Endothelial cell of umbilical vein (primary cell): ENCODE measurements around the gene WRAP53. TPM values are rescaled to one million over a fixed set of nuclear protein-coding genes. Genes with fewer than 3 reads are reported as not detected.

ENCODE experiments used
- BruUV-seq: library from RNA; stranded (reverse); fragments of 400-500 nt; replicated peaks from 2 replicates; lab custom pipeline; 2021; lab: Mats Ljungman, UMichigan
- CTCF ChIA-PET: fragments of 300-600, 350-600 bp; sonication (Branson Sonifier 250); formaldehyde crosslinking; loops from one replicate; lab custom pipeline; 2021; ENCODE audit warnings: antibody characterized with exemption, inconsistent platforms; lab: Charles Lee
- POLR2A ChIA-PET: fragments of 300-600, 350-600 bp; sonication (Branson Sonifier 250); formaldehyde crosslinking; loops from one replicate; lab custom pipeline; 2021; ENCODE audit warnings: antibody characterized with exemption, inconsistent platforms; lab: Charles Lee
- DNase-seq: peaks from one replicate; pipeline ENCODE4 v3.0.0-alpha.2; 2011; ENCODE audit warnings: low read depth, low spot score
- FAIRE-seq: peaks from 2 replicates; lab custom pipeline; 2011; peaks lifted over from hg19 to GRCh38; lab: Jason Lieb, UNC
- H2AFZ ChIP-seq: 2 replicates; pipeline ENCODE4 v1.6.0; 2012; ENCODE audit warnings: low read depth, low read length, control low read depth, inconsistent platforms
- H3K27ac ChIP-seq: 2 replicates; pipeline ENCODE4 v1.5.1; 2011; ENCODE audit warnings: low read depth, mild to moderate bottlenecking, control low read depth, low read length, moderate library complexity; ENCODE audit not compliant: insufficient read depth
- H3K27me3 ChIP-seq, 2 experiments: 2 replicates each; pipeline versions ENCODE4 v1.6.0 to v1.6.1; 2011; ENCODE audit warnings: low read length in 2 of 2, mixed read lengths in 1 of 2; ENCODE audit not compliant: control insufficient read depth in 2 of 2, insufficient read depth in 2 of 2
- H3K36me3 ChIP-seq, 2 experiments: 2 replicates in 1 of 2; 3 replicates in 1 of 2; pipeline ENCODE4 v1.5.1; 2011; ENCODE audit warnings: low read length in 2 of 2, mild to moderate bottlenecking in 1 of 2, moderate library complexity in 1 of 2; ENCODE audit not compliant: control insufficient read depth in 2 of 2, insufficient read depth in 2 of 2; ENCODE audit errors: extremely low read depth in 1 of 2
- H3K4me1 ChIP-seq: 3 replicates; pipeline ENCODE4 v1.5.1; 2011; ENCODE audit warnings: mild to moderate bottlenecking, low read length; ENCODE audit not compliant: control insufficient read depth, insufficient read depth; ENCODE audit errors: extremely low read depth
- H3K4me2 ChIP-seq: 2 replicates; pipeline ENCODE4 v1.6.1; 2011; ENCODE audit warnings: low read length, control low read depth, mixed read lengths; ENCODE audit not compliant: insufficient read depth
- H3K4me3 ChIP-seq, 3 experiments: fragments of 200-600 bp in 1 of 3; sonication (generic), shearing (Covaris generic) in 1 of 3; replicated peaks in 1 of 3; 2 replicates each; pipeline ENCODE4 v1.5.1; 2011 to 2016; ENCODE audit warnings: control low read depth in 3 of 3, low read length in 3 of 3, mild to moderate bottlenecking in 2 of 3, inconsistent platforms in 1 of 3, low read depth in 1 of 3, moderate library complexity in 1 of 3; ENCODE audit not compliant: insufficient read depth in 1 of 3
- H3K79me2 ChIP-seq: 2 replicates; pipeline ENCODE4 v1.6.0; 2012; ENCODE audit warnings: low read length, inconsistent platforms; ENCODE audit not compliant: control insufficient read depth, insufficient read depth
- H3K9ac ChIP-seq: replicated peaks from 2 replicates; pipeline ENCODE3; 2011; ENCODE audit warnings: low read length, control low read depth; ENCODE audit not compliant: insufficient read depth; ENCODE audit errors: extremely low read depth
- H3K9me1 ChIP-seq: replicated peaks from 3 replicates; pipeline ENCODE4 v1.6.0; 2011; ENCODE audit warnings: mild to moderate bottlenecking, low read length; ENCODE audit not compliant: control insufficient read depth, insufficient read depth; ENCODE audit errors: extremely low read depth
- H3K9me3 ChIP-seq: replicated peaks from 2 replicates; pipeline ENCODE4 v1.5.1; 2012; ENCODE audit warnings: low read length, inconsistent platforms; ENCODE audit not compliant: control insufficient read depth, insufficient read depth
- H4K20me1 ChIP-seq: replicated peaks from 2 replicates; pipeline ENCODE3; 2011; ENCODE audit warnings: mild to moderate bottlenecking, low read length; ENCODE audit not compliant: control insufficient read depth, insufficient read depth; ENCODE audit errors: extremely low read depth
- EZH2 ChIP-seq: IDR thresholded peaks from 2 replicates; pipeline ENCODE4 v1.6.1; 2012; ENCODE audit warnings: borderline replicate concordance, low read depth, mild to moderate bottlenecking, moderate library complexity, low read length, inconsistent platforms; ENCODE audit not compliant: severe bottlenecking
- FOS ChIP-seq: IDR thresholded peaks from 2 replicates; pipeline ENCODE4 v1.6.1; 2011; ENCODE audit warnings: mild to moderate bottlenecking, low read length, moderate library complexity, borderline replicate concordance; ENCODE audit not compliant: insufficient read depth
- GATA2 ChIP-seq: IDR thresholded peaks from 2 replicates; pipeline ENCODE4 v1.7.0; 2011; ENCODE audit warnings: low read depth, mild to moderate bottlenecking, moderate library complexity, mixed read lengths, low read length; ENCODE audit not compliant: insufficient read length, insufficient read depth
- JUN ChIP-seq: IDR thresholded peaks from 2 replicates; pipeline ENCODE4 v1.6.1; 2011; ENCODE audit warnings: borderline replicate concordance, low read depth; ENCODE audit not compliant: insufficient read length, insufficient read depth
- MYC ChIP-seq: IDR thresholded peaks from one replicate; pipeline ENCODE4 v1.6.1; 2011; ENCODE audit warnings: mild to moderate bottlenecking, low read depth, low read length
- POLR2A ChIP-seq: IDR thresholded peaks from 2 replicates; pipeline ENCODE4 v1.6.1; 2012; ENCODE audit warnings: low read depth, mild to moderate bottlenecking, control low read depth, low read length
- POLR2AphosphoS5 ChIP-seq: IDR thresholded peaks from 2 replicates; pipeline ENCODE4 v1.6.1; 2012; ENCODE audit warnings: low read depth, mild to moderate bottlenecking, control low read depth, low read length, moderate library complexity; ENCODE audit not compliant: insufficient read depth
- dilution Hi-C: fragments of 300-500 bp; cut with MboI; formaldehyde crosslinking; loops from one replicate; pipeline ENCODE4 v1.15.0; 2019; ENCODE audit warnings: low sequenced_read_pairs; ENCODE audit not compliant: extremely low pct_ligation_motif_present
- intact Hi-C: fragments of 100-400 bp; cut with micrococcal nuclease; formaldehyde crosslinking; loops from one replicate; pipeline ENCODE4 v1.10.0; 2022
- polyA plus RNA-seq, 4 experiments: library from polyadenylated mRNA; depleted of rRNA in 3 of 4; stranded (reverse) in 3 of 4; unstranded in 1 of 4; fragments of >200 nt; gene quantifications; 2 replicates each; pipeline versions ENCODE4 v1.2.1 to v1.2.3, GENCODE V29; 2011 to 2012; ENCODE audit warnings: missing spikeins in 1 of 4
- total RNA-seq: library from RNA; stranded (reverse); gene quantifications from 2 replicates; pipeline ENCODE4 v1.2.3, GENCODE V29; 2021
- TF ChIP-seq, protein P1 (sequence below): IDR thresholded peaks from 2 replicates; pipeline ENCODE4 v1.6.1; 2011; ENCODE audit not compliant: insufficient read depth, insufficient read length
- TF ChIP-seq, protein P2 (sequence below), 2 donors: IDR thresholded peaks; 1 replicate in 1 of 2; 2 replicates in 1 of 2; pipeline ENCODE4 v1.5.1; 2011; ENCODE audit warnings: low read length in 2 of 2, mild to moderate bottlenecking in 2 of 2, moderate library complexity in 2 of 2, control low read depth in 1 of 2, inconsistent platforms in 1 of 2, low read depth in 1 of 2; ENCODE audit not compliant: insufficient read depth in 1 of 2; ENCODE audit errors: extremely low read depth in 1 of 2

WRAP53 gene
- total and polyA plus RNA-seq, 2 donors (not counting 3 experiments of a cell fraction or from before 2014, with no cell fraction given) = 17.9 to 28.0 TPM

DNA sequence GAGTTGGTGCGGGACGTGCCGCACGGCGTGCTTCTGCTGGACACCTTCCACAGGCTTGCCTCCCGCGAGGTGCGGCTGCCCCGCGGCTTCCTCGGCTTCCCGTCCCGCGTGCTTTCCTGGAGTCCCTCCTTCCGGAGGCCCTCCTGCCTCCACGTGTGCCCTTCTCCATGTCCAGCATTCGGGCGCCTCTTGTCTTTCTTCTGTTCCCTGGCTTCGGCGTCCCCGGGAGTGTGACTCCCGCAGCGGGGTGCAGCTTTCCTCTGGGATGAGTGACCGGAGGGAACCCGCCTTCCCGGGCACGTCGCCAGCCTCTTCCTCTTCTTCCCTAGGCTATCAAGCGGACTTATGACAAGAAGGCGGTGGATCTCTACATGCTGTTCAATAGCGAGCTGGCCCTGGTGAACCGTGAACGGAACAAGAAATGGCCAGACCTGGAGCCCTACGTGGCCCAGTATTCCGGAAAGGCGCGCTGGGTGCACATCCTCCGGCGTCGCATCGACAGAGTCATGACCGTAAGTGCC lies 52.3 kb downstream of the WRAP53 start:
- no peaks in the 10 kb centered on the region for H3K36me3 ChIP-seq
- no peak for DNase-seq
- intact Hi-C loops = loop anchor here (5.0 kb wide), 1 partner anchor 82 kb away; no protein-coding TSS in a partner anchor
- H3K9ac ChIP-seq = no peak overlapping the region
- peaks cover 7% of the 10 kb centered on the region for H3K4me1 ChIP-seq
- TF ChIP-seq FOS = no peak
- TF ChIP-seq, protein P1, sequence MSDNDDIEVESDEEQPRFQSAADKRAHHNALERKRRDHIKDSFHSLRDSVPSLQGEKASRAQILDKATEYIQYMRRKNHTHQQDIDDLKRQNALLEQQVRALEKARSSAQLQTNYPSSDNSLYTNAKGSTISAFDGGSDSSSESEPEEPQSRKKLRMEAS = no peak
- TF ChIP-seq GATA2 = no peak
- no peak for TF ChIP-seq POLR2A
- TF ChIP-seq, protein P2, sequence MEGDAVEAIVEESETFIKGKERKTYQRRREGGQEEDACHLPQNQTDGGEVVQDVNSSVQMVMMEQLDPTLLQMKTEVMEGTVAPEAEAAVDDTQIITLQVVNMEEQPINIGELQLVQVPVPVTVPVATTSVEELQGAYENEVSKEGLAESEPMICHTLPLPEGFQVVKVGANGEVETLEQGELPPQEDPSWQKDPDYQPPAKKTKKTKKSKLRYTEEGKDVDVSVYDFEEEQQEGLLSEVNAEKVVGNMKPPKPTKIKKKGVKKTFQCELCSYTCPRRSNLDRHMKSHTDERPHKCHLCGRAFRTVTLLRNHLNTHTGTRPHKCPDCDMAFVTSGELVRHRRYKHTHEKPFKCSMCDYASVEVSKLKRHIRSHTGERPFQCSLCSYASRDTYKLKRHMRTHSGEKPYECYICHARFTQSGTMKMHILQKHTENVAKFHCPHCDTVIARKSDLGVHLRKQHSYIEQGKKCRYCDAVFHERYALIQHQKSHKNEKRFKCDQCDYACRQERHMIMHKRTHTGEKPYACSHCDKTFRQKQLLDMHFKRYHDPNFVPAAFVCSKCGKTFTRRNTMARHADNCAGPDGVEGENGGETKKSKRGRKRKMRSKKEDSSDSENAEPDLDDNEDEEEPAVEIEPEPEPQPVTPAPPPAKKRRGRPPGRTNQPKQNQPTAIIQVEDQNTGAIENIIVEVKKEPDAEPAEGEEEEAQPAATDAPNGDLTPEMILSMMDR (IDR thresholded peaks at IDR 0.05; ENCODE audit: extremely low read depth in 1 of 2, insufficient read depth in 1 of 2, low read depth in 1 of 2, low read length in 2 of 2) = no peak
- no peak for TF ChIP-seq POLR2AphosphoS5
- TF ChIP-seq EZH2 = no peak
- no peak for TF ChIP-seq MYC
- TF ChIP-seq JUN = no peak
- no peak overlapping the region for H3K4me3 ChIP-seq
- H3K4me2 ChIP-seq = no peak overlapping the region
- dilution Hi-C loops = no loop called here
- BruUV-seq = no TSS peak
- H3K79me2 ChIP-seq = no peaks in the 10 kb centered on the region
- H3K27me3 ChIP-seq = peaks cover 6 to 7% of the 10 kb centered on the region in 2 experiments
- FAIRE-seq = no peak
- no peaks in the 10 kb centered on the region for H4K20me1 ChIP-seq
- CTCF ChIA-PET = interaction anchor here (9.7 kb wide), 1 partner anchor 42 kb away, joined by 236 read pairs; no protein-coding TSS in a partner anchor
- no peak overlapping the region for H2AFZ ChIP-seq
- H3K27ac ChIP-seq = no peak overlapping the region
- POLR2A ChIA-PET = no interaction called here
- H3K9me1 ChIP-seq = no peaks in the 10 kb centered on the region
- H3K9me3 ChIP-seq = no peaks in the 10 kb centered on the region
